HG03039 (cell line): Measurements from ENCODE around the gene VSNL1.

Experiments used
- ATAC-seq: cut with Tn5 transposase; IDR thresholded peaks from one replicate; pipeline ENCODE4 v1.9.1; 2021; ENCODE audit warnings: mild to moderate bottlenecking, moderate library complexity; ENCODE audit not compliant: unreplicated experiment

VSNL1 gene

GRCh38 chr2:17638196-17638743, 97.8 kb downstream of the VSNL1 start:
- no peak for ATAC-seq

- no peak for ATAC-seq
Observed at GRCh38 chr2:17640406-17640805, 99.9 kb downstream of the VSNL1 start.

- ATAC-seq, result no peak
Observed at GRCh38 chr2:17643031-17643615, 102.6 kb downstream of the VSNL1 start.

- no peak for ATAC-seq
Observed at GRCh38 chr2:17644997-17645720, 104.7 kb downstream of the VSNL1 start.

- ATAC-seq, result peak; percentile 78
Observed at GRCh38 chr2:17646081-17646554, 105.6 kb downstream of the VSNL1 start.

GRCh38 chr2:17646838-17647701, 106.6 kb downstream of the VSNL1 start:
- no peak for ATAC-seq

- ATAC-seq, result no peak
Observed at GRCh38 chr2:17648581-17648980, 108.1 kb downstream of the VSNL1 start.

GRCh38 chr2:17649026-17649425, 108.5 kb downstream of the VSNL1 start:
- no peak for ATAC-seq

GRCh38 chr2:17652681-17653394, 112.3 kb downstream of the VSNL1 start:
- ATAC-seq, result no peak

- no peak for ATAC-seq
Observed at GRCh38 chr2:17657759-17658158, 117.3 kb downstream of the VSNL1 start.

GRCh38 chr2:17658251-17658843, 117.9 kb downstream of the VSNL1 start:
- peak; percentile 63 for ATAC-seq

- ATAC-seq, result no peak
Observed at GRCh38 chr2:17660219-17660618, 119.7 kb downstream of the VSNL1 start.

GRCh38 chr2:17661460-17661859, 121.0 kb downstream of the VSNL1 start:
- ATAC-seq, result no peak

GRCh38 chr2:17662723-17663122, 122.2 kb downstream of the VSNL1 start:
- ATAC-seq, result no peak

GRCh38 chr2:17664534-17664933, 124.0 kb downstream of the VSNL1 start:
- no peak for ATAC-seq

GRCh38 chr2:17667898-17668297, 127.4 kb downstream of the VSNL1 start:
- no peak for ATAC-seq

- no peak for ATAC-seq
Observed at GRCh38 chr2:17672583-17673317, 132.3 kb downstream of the VSNL1 start.

GRCh38 chr2:17674817-17675216, 134.3 kb downstream of the VSNL1 start:
- no peak for ATAC-seq

GRCh38 chr2:17680119-17680518, 139.6 kb downstream of the VSNL1 start:
- no peak for ATAC-seq
